SK-N-SH treated with all-trans-retinoic acid at 6 μM for 48 hours (cell line): Measurements from ENCODE around the gene ANO10.

ENCODE experiments used
- ATAC-seq: fragments of 200-7000 bp; cut with Tn5 transposase; 3 replicates; pipeline ENCODE4 v1.9.1; 2020; ENCODE audit warnings: mild to moderate bottlenecking, moderate library complexity
- ARNTL ChIP-seq: fragments of 450-650 bp; formaldehyde crosslinking; IDR thresholded peaks from 2 replicates; pipeline ENCODE4 v1.5.0; 2020; ENCODE audit warnings: low read depth, mild to moderate bottlenecking, moderate library complexity, borderline replicate concordance
- BACH2 ChIP-seq: fragments of 250-450 bp; sonication (Bioruptor Pico); IDR thresholded peaks from 2 replicates; pipeline ENCODE4 v1.9.0; 2021; ENCODE audit warnings: mild to moderate bottlenecking, borderline replicate concordance
- CREB5 ChIP-seq: fragments of 250-450 bp; sonication (Bioruptor Pico); IDR thresholded peaks from 2 replicates; pipeline ENCODE4 v1.5.1; 2020; ENCODE audit warnings: low read depth, mild to moderate bottlenecking, moderate library complexity
- CSDC2 ChIP-seq: fragments of 250-450 bp; sonication (Bioruptor Pico); IDR thresholded peaks from 2 replicates; pipeline ENCODE4 v1.5.0; 2020; ENCODE audit warnings: mild to moderate bottlenecking, moderate library complexity
- ESRRG ChIP-seq: fragments of 250-450 bp; sonication (Bioruptor Pico); IDR thresholded peaks from 2 replicates; pipeline ENCODE4 v1.6.1; 2021; ENCODE audit warnings: mild to moderate bottlenecking
- GLIS3 ChIP-seq: fragments of 250-450 bp; sonication (Bioruptor Pico); IDR thresholded peaks from 2 replicates; pipeline ENCODE4 v1.5.0; 2020; ENCODE audit warnings: mild to moderate bottlenecking, moderate library complexity
- ISL1 ChIP-seq: fragments of 250-450 bp; sonication (Bioruptor Pico); IDR thresholded peaks from 2 replicates; pipeline ENCODE4 v2.1.2; 2022; ENCODE audit warnings: mild to moderate bottlenecking, moderate library complexity
- OSR1 ChIP-seq: fragments of 250-450 bp; sonication (Bioruptor Pico); IDR thresholded peaks from 2 replicates; pipeline ENCODE4 v1.8.0; 2022; ENCODE audit warnings: moderate library complexity, mild to moderate bottlenecking, inconsistent platforms
- POU6F1 ChIP-seq: fragments of 250-450 bp; sonication (Bioruptor Pico); IDR thresholded peaks from 2 replicates; pipeline ENCODE4 v1.8.0; 2021; ENCODE audit warnings: low read depth, mild to moderate bottlenecking, moderate library complexity, borderline replicate concordance
- PPARA ChIP-seq: fragments of 250-450 bp; sonication (Bioruptor Pico); IDR thresholded peaks from 2 replicates; pipeline ENCODE4 v1.5.0; 2020; ENCODE audit warnings: mild to moderate bottlenecking, borderline replicate concordance
- RARB ChIP-seq: fragments of 250-450 bp; sonication (Bioruptor Pico); IDR thresholded peaks from 2 replicates; pipeline ENCODE4 v1.8.0; 2021; ENCODE audit warnings: mild to moderate bottlenecking, moderate library complexity
- SNAI2 ChIP-seq: fragments of 250-450 bp; sonication (Bioruptor Pico); IDR thresholded peaks from 2 replicates; pipeline ENCODE4 v1.5.0; 2020; ENCODE audit warnings: mild to moderate bottlenecking, moderate library complexity
- TOX ChIP-seq: fragments of 250-450 bp; sonication (Bioruptor Pico); IDR thresholded peaks from 2 replicates; pipeline ENCODE4 v1.8.0; 2021; ENCODE audit warnings: mild to moderate bottlenecking, moderate library complexity, borderline replicate concordance
- TSHZ2 ChIP-seq: fragments of 250-450 bp; sonication (Bioruptor Pico); IDR thresholded peaks from 2 replicates; pipeline ENCODE4 v1.5.0; 2020; ENCODE audit warnings: mild to moderate bottlenecking, moderate library complexity
- ZC3H10 ChIP-seq: fragments of 250-450 bp; sonication (Bioruptor Pico); IDR thresholded peaks from 2 replicates; pipeline ENCODE4 v1.5.1; 2021; ENCODE audit warnings: mild to moderate bottlenecking, moderate library complexity
- ZFP3 ChIP-seq: fragments of 250-450 bp; sonication (Bioruptor Pico); IDR thresholded peaks from 2 replicates; pipeline ENCODE4 v1.5.0; 2020; ENCODE audit warnings: mild to moderate bottlenecking, moderate library complexity
- ZFP30 ChIP-seq: fragments of 450-650 bp; formaldehyde crosslinking; IDR thresholded peaks from 2 replicates; pipeline ENCODE4 v1.5.0; 2022; ENCODE audit warnings: mild to moderate bottlenecking, moderate library complexity
- ZNF565 ChIP-seq: fragments of 450-650 bp; formaldehyde crosslinking; conservative IDR thresholded peaks from 2 replicates; pipeline ENCODE4 v1.5.0; 2020; ENCODE audit warnings: low read depth, mild to moderate bottlenecking, moderate library complexity
- ZNF70 ChIP-seq: fragments of 450-650 bp; formaldehyde crosslinking; IDR thresholded peaks from 2 replicates; pipeline ENCODE4 v1.5.0; 2020; ENCODE audit warnings: mild to moderate bottlenecking, moderate library complexity
- ZNF8 ChIP-seq: fragments of 450-650 bp; formaldehyde crosslinking; IDR thresholded peaks from 2 replicates; pipeline ENCODE4 v1.5.0; 2020; ENCODE audit warnings: mild to moderate bottlenecking, moderate library complexity

The ANO10 gene

GRCh38 chr3:43372809-43373559 is 248.8 kb downstream of the ANO10 start:
- TF ChIP-seq SNAI2 (CRISPR knock-in tag) (no peak), CSDC2 (CRISPR knock-in tag) (no peak), PPARA (CRISPR knock-in tag) (no peak), ZNF70 (no peak), ARNTL (CRISPR knock-in tag) (no peak), TOX (CRISPR knock-in tag) (no peak), GLIS3 (no peak), ZNF8 (CRISPR knock-in tag) (no peak), CREB5 (CRISPR knock-in tag) (no peak), ZFP30 (no peak), BACH2 (CRISPR knock-in tag) (no peak), ZFP3 (CRISPR knock-in tag) (no peak), ISL1 (no peak), RARB (no peak), ZNF565 (CRISPR knock-in tag) (no peak), OSR1 (no peak), ZC3H10 (CRISPR knock-in tag) (no peak), POU6F1 (CRISPR knock-in tag) (no peak)
- ATAC-seq, result no peak

- TF ChIP-seq ISL1 (no peak), ZNF565 (CRISPR knock-in tag) (no peak)
- no peak for ATAC-seq
These were observed 249.6 kb downstream of the ANO10 start for GRCh38 chr3:43372007-43372740.

- ATAC-seq, result no peak
- TF ChIP-seq GLIS3, result no peak
- TF ChIP-seq ZNF70, result no peak
- no peak for TF ChIP-seq ZNF8 (CRISPR knock-in tag)
- TF ChIP-seq OSR1, result no peak
- no peak for TF ChIP-seq TSHZ2 (CRISPR knock-in tag)
- no peak for TF ChIP-seq ZNF565 (CRISPR knock-in tag)
- TF ChIP-seq TOX (CRISPR knock-in tag), result no peak
- TF ChIP-seq CREB5 (CRISPR knock-in tag), result no peak
- TF ChIP-seq ESRRG (CRISPR knock-in tag), result no peak
- no peak for TF ChIP-seq SNAI2 (CRISPR knock-in tag)
- no peak for TF ChIP-seq BACH2 (CRISPR knock-in tag)
- TF ChIP-seq RARB, result no peak
- no peak for TF ChIP-seq ZFP30
- TF ChIP-seq ISL1, result no peak
- TF ChIP-seq POU6F1 (CRISPR knock-in tag), result no peak
These were observed 250.3 kb downstream of the ANO10 start for GRCh38 chr3:43371494-43371893.
